HS-27A (cell line): ENCODE measurements around the gene CEACAM5.

ENCODE experiments used
- DNase-seq: peaks from one replicate; pipeline ENCODE4 v3.0.0-alpha.2; 2012; ENCODE audit warnings: low read depth, missing footprints

The CEACAM5 gene

DNA sequence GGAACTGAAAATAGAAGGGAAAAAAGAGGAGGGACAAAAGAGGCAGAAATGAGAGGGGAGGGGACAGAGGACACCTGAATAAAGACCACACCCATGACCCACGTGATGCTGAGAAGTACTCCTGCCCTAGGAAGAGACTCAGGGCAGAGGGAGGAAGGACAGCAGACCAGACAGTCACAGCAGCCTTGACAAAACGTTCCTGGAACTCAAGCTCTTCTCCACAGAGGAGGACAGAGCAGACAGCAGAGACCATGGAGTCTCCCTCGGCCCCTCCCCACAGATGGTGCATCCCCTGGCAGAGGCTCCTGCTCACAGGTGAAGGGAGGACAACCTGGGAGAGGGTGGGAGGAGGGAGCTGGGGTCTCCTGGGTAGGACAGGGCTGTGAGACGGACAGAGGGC, at the start of gene CEACAM5:
TSS of gene CEACAM5 (plus strand) at position 146 of the 400 bp plus-strand sequence. CDS start at position 252, 106 bp downstream.
- DNase-seq, result no peak

DNA sequence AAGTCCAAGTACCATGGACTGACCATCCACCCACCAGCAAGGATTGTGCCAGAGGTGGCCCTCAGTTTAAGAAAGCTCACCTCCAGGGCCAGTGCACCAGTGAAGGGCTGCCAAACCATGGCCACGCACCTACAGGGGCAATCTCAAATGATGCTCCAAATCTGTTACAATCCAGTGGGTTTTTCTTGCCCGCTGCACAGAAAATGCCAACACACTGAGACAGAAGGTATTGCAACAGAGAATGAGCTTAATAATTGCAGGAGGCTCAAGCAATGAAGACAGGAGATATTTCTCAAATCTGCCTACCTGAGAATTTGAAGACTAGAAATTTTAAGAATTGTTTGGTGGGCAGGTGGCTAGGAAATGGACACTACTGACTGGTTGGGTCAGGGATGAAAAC, 42.4 kb upstream of the CEACAM5 start:
- no peak for DNase-seq

DNA sequence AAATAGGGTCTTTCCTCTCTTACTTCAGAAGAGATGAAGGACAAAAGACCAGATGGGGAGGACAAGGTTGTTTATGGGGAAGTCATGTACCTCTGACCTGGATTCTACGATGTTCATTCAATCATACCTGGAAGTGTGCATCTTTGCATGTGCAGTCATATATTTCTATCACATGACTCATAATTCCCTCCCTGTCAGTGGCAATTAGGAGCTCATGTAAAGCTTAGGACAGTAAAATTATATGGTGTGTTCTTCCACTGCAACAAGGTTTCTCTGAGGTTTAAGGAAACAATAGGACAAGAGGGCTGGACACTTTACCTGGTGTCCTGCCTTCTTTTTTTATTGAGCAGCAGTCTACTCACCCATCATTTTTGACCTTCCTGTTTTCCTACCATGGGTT, 40.1 kb upstream of the CEACAM5 start:
- no peak for DNase-seq

DNA sequence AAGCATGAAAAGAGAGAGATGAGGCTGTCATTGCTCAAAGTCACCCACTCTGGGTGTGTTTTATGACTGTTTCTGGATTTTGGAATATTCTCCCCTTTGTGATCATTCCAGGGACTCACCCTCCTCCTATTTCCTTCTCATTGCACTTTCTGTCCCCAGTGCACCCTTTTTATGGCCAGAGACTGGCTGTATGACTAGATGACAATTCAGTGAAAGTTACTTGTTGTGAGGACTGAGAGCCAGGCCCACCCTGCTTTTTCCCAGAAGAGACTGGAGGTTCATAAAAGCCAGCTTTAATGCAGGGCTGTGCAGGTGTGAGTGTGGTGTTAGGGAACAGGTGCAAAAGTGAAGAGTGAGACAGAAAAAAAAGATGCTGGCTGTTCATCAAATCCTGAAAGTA, 37.7 kb upstream of the CEACAM5 start:
- DNase-seq, result no peak

DNA sequence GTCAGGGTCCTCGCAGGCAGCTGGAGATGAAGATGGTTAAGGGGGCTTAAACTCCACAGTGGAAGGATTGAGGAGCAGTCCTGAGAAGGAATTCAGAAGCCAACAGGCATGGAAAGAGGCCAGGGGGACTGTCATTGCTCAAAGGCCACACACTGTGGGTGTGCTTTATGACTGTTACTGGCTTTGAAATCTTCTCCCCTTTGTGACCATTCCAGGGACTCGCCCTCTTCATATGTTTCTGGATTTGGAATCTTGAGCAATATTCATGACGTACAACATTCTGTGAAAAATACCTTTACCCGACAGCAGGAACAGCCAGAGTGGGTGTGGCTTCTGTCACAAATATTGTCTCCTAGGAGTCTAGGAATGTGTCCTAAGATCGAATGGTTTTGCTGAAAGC, 36.9 kb upstream of the CEACAM5 start:
- no peak for DNase-seq

DNA sequence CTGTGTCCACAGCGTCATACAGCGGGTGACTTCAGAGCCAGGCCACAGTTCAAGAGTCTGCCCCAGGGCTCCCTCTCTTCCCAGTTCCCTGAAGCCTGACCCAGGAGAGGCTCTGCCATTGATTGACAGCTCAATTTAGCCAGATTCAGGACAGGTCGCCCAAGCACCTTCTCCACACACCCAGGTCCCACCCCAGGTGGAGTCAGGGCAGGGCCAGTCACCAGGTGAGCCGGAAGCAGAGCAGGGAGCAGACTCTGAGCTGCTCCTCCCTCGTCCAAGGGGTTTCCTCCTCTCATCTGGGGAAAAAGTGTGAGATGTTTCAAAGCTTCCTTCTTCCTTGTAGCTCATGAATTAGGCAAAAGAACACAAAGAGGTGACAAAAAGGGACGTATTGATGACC, 26.0 kb upstream of the CEACAM5 start:
- DNase-seq, result no peak

DNA sequence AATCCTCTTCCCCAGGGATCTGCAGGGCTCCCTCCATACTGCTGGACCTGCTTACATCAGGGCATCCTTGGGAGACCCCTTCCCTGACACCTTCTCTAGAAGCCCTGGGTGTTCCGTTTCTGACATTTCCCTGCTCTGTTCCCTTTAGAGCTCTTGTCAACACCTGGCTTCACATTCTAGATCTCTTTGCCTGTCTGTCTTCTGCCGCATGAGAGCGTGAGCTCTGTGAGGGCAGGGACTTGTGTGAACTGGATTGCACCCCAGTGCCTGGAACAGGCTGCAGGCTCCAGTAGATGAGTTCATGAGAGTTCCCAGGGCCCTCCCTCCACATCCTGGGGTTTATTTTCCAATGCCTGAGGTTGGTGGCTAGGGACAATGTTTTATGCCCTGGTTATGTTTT, 21.0 kb upstream of the CEACAM5 start:
- DNase-seq, result no peak

DNA sequence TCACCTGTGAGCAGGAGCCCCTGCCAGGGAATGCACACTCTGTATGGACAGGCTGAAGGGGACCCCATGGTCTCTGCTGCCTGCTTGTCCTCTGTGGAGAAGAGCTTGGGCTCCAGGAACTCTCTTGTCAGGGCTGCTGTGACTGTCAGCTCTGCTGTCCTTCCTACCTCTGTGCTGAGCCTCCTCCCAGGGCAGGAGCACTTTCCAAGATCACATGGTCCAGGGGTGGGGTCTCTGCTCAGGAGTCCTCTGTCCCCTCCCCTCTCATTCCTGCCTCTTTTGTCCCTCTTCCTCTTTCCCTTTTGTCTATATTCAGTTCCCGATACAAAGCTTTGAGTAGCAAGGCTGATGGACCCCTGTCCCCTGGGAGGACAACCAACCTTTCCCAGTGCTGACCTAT, 20.3 kb upstream of the CEACAM5 start, which contains the start of gene CEACAM7:
TSS of gene CEACAM7 (minus strand) at position 173 of the 400 bp plus-strand sequence. CDS start at position 68, 105 bp downstream.
- DNase-seq, result no peak

DNA sequence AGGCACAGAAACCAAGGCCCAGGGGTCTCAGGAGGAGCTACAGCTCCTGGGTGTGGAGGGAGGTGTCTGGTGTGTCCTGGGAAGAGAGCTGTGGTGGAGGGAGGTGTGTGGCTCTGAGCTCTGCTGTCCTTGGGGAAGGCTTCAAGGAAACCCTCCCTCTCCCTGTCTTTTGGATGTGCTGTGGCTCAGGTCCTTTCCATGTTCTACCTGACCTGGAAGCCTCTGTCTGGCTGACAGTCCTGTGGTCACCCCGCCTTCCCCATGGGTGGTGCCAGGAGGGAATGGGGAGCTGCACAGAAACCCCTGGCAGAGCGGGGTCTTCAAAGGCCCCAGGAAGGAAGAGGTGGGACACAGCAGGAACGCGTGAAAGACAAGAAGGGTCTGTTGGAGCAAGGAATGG, 19.7 kb upstream of the CEACAM5 start:
- DNase-seq, result no peak

DNA sequence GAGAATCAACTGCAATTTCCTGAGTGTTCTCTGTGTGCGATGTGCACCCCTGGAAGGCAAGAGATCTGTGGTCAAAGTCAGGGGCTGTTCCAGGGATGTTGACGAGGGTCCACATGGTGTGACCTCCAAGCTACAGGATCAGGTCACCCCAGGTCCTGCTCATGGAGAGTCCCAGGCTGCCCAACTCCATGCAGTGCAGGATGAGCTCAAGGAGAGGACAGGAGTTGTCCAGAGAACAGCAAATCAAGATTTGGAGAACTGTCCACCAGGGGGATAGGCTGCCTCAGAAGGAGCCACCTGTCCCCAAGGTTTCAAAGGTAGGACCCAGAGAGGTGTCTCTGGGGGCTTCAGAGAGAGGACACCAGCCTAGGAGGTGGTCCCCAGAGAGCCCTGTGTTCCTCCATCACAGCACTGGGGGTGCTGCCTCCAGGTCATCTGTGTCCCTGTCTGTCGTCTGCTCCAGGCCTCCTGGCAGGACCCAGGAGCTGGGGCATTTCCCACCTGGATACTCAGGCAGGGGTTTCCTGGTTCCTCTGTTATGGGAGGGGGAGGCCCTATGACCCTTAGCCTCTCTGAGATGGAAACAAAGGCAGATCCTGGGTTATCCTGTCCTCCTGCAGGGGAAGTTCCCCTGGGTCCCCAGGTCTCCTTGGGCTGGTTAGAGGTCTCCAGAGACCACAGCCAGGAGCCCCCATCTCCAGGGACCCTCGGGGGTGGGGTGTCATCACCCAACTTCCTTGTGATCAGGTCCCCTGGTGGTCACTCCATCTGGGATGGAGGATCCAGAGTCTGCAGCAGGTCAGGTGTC, 18.2 kb upstream of the CEACAM5 start:
- DNase-seq, result no peak

DNA sequence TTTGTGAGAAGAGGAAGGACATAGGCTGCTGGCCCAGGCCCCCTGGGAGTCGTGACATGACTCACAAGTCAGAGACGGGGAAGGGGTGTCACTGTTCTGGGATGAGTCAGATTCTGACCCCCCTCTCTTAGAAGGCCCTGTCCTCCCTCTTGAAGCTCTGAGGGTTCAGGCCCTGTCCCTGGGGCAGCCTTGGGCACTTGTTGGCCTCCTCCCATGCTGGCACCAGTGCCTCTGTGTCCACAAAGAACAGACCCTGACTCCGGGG, 17.7 kb upstream of the CEACAM5 start:
- no peak for DNase-seq

DNA sequence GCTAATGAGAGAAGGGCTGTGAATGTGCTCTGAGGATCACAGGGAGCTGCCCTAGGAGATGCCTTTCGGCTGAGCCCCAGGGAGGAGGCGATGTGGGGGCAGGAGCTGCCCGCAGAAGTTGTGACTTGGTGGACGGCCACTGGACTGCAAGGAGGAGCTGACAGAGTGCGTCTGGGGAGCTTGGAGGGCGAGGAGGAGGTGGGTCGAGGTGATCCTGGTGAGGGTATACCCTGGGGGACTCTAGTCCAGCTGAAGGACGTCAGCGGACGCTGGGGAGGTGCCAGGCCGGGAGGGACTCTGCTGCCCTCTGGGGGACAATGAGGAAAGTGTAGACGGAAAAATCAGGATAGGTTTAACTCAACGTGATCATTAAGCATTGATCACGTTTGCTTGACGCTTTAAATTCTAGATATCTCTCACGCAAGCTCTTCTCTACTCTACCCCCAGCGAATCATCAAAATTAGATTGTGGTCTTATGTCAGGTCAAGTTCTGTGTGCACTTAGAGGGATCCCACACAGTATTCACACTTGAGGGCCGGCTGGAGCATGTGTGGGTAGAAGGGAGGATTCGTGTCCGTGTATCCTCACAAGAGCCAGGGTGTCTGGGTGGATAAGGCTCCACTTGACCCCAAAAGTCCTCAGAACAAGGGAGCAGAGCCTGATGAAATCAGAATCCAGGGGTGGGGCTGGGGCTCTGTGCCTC, 17.0 kb upstream of the CEACAM5 start:
- DNase-seq, result no peak

DNA sequence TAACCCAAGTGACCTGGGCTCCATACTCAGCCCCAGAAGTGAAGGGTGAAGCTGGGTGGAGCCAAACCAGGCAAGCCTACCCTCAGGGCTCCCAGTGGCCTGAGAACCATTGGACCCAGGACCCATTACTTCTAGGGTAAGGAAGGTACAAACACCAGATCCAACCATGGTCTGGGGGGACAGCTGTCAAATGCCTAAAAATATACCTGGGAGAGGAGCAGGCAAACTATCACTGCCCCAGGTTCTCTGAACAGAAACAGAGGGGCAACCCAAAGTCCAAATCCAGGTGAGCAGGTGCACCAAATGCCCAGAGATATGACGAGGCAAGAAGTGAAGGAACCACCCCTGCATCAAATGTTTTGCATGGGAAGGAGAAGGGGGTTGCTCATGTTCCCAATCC, 14.2 kb upstream of the CEACAM5 start:
- no peak for DNase-seq

DNA sequence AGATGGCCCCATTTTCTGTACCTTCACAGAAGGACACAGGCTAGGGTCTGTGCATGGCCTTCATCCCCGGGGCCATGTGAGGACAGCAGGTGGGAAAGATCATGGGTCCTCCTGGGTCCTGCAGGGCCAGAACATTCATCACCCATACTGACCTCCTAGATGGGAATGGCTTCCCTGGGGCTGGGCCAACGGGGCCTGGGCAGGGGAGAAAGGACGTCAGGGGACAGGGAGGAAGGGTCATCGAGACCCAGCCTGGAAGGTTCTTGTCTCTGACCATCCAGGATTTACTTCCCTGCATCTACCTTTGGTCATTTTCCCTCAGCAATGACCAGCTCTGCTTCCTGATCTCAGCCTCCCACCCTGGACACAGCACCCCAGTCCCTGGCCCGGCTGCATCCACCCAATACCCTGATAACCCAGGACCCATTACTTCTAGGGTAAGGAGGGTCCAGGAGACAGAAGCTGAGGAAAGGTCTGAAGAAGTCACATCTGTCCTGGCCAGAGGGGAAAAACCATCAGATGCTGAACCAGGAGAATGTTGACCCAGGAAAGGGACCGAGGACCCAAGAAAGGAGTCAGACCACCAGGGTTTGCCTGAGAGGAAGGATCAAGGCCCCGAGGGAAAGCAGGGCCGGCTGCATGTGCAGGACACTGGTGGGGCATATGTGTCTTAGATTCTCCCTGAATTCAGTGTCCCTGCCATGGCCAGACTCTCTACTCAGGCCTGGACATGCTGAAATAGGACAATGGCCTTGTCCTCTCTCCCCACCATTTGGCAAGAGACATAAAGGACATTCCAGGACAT, 13.4 kb upstream of the CEACAM5 start:
- no peak for DNase-seq

DNA sequence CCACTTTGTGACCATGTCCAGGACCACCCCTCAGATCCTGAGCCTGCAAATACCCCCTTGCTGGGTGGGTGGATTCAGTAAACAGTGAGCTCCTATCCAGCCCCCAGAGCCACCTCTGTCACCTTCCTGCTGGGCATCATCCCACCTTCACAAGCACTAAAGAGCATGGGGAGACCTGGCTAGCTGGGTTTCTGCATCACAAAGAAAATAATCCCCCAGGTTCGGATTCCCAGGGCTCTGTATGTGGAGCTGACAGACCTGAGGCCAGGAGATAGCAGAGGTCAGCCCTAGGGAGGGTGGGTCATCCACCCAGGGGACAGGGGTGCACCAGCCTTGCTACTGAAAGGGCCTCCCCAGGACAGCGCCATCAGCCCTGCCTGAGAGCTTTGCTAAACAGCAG, 12.7 kb upstream of the CEACAM5 start:
- DNase-seq, result no peak

DNA sequence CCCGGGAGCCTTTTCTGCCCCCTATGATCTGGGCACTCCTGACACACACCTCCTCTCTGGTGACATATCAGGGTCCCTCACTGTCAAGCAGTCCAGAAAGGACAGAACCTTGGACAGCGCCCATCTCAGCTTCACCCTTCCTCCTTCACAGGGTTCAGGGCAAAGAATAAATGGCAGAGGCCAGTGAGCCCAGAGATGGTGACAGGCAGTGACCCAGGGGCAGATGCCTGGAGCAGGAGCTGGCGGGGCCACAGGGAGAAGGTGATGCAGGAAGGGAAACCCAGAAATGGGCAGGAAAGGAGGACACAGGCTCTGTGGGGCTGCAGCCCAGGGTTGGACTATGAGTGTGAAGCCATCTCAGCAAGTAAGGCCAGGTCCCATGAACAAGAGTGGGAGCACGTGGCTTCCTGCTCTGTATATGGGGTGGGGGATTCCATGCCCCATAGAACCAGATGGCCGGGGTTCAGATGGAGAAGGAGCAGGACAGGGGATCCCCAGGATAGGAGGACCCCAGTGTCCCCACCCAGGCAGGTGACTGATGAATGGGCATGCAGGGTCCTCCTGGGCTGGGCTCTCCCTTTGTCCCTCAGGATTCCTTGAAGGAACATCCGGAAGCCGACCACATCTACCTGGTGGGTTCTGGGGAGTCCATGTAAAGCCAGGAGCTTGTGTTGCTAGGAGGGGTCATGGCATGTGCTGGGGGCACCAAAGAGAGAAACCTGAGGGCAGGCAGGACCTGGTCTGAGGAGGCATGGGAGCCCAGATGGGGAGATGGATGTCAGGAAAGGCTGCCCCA, 11.8 kb upstream of the CEACAM5 start:
- no peak for DNase-seq

DNA sequence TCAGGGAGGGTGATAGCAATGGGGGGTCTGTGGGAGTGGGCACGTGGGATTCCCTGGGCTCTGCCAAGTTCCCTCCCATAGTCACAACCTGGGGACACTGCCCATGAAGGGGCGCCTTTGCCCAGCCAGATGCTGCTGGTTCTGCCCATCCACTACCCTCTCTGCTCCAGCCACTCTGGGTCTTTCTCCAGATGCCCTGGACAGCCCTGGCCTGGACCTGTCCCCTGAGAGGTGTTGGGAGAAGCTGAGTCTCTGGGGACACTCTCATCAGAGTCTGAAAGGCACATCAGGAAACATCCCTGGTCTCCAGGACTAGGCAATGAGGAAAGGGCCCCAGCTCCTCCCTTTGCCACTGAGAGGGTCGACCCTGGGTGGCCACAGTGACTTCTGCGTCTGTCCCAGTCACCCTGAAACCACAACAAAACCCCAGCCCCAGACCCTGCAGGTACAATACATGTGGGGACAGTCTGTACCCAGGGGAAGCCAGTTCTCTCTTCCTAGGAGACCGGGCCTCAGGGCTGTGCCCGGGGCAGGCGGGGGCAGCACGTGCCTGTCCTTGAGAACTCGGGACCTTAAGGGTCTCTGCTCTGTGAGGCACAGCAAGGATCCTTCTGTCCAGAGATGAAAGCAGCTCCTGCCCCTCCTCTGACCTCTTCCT, 11.1 kb upstream of the CEACAM5 start:
- no peak for DNase-seq

DNA sequence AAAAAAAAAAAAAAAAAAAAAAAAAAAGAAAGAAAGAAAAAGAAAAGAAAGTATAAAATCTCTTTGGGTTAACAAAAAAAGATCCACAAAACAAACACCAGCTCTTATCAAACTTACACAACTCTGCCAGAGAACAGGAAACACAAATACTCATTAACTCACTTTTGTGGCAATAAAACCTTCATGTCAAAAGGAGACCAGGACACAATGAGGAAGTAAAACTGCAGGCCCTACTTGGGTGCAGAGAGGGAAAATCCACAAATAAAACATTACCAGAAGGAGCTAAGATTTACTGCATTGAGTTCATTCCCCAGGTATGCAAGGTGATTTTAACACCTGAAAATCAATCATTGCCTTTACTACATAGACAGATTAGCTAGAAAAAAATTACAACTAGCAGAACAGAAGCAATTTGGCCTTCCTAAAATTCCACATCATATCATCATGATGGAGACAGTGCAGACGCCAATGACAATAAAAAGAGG, 9.6 kb upstream of the CEACAM5 start:
- no peak for DNase-seq

DNA sequence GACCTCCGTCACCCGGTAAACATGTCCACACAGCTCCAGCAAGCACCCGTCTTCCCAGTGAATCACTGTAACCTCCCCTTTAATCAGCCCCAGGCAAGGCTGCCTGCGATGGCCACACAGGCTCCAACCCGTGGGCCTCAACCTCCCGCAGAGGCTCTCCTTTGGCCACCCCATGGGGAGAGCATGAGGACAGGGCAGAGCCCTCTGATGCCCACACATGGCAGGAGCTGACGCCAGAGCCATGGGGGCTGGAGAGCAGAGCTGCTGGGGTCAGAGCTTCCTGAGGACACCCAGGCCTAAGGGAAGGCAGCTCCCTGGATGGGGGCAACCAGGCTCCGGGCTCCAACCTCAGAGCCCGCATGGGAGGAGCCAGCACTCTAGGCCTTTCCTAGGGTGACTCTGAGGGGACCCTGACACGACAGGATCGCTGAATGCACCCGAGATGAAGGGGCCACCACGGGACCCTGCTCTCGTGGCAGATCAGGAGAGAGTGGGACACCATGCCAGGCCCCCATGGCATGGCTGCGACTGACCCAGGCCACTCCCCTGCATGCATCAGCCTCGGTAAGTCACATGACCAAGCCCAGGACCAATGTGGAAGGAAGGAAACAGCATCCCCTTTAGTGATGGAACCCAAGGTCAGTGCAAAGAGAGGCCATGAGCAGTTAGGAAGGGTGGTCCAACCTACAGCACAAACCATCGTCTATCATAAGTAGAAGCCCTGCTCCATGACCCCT, 9.0 kb upstream of the CEACAM5 start:
- DNase-seq, result no peak

DNA sequence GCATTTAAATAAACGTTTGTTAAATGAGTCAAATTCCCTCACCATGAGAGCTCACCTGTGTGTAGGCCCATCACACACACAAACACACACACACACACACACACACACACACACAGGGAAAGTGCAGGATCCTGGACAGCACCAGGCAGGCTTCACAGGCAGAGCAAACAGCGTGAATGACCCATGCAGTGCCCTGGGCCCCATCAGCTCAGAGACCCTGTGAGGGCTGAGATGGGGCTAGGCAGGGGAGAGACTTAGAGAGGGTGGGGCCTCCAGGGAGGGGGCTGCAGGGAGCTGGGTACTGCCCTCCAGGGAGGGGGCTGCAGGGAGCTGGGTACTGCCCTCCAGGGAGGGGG, 8.5 kb upstream of the CEACAM5 start:
- no peak for DNase-seq
